Pulmonary artery endothelial cell (primary cell): ENCODE data around the gene ADCY1. TPM values are rescaled to one million over a fixed set of nuclear protein-coding genes. Genes with fewer than 3 reads are reported as not detected.

Source experiments
- DNase-seq: peaks from one replicate; pipeline ENCODE4 v3.0.0-alpha.2; 2011; ENCODE audit warnings: low read depth, low spot score
- total RNA-seq: library from RNA; depleted of rRNA; stranded (reverse); fragments of >200 nt; gene quantifications from 2 replicates; pipeline ENCODE4 v1.2.3, GENCODE V29; 2014

Gene ADCY1
- total RNA-seq, 1 donor from 2014 or later = 0.26 TPM

DNA sequence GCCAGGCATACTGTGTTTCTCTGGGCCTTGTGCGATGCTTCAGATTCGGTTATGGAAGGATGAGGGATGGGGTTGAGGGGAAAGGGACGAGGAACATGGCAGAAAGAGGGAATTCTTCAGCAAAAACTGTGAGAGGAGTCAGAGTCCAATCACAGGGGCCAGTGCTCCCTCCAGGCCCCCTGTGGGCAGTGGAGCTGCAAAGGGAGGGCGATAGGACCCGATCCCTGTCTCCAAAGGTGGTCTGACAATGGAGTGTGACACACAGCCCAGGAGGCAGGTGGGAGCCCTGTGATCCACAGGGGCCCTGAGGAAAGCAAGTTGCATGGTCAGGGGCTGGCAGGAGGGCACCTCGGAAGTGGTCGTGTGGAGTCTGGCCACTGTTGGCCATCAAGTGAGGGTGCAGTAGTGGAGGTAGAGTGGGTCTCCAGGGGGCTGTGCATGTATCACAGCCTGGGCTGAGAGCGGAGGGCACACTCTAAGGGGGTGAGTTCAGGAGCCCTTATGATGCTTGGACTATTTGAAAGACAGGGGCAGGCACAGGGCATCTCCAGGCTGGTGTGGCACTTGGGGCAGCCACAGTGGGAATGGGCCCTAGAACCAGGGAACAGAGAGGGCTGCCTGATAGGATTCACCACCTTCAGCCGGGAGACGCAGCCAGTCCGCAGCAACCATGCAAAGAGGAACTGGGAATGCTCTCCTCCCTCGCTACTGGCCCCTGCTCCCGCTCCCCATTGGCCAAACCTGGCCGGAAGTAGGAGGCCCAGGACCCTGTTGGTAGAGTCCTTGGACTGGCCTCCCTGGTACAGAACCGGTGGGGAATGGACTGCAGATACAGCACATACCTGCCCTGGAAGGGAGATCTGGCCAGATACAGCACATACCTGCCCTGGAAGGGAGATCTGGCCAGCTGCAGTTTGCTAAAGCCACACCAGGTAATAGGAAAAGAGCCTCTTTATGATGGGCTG is 115.9 kb downstream of the ADCY1 start:
- no peak for DNase-seq

DNA sequence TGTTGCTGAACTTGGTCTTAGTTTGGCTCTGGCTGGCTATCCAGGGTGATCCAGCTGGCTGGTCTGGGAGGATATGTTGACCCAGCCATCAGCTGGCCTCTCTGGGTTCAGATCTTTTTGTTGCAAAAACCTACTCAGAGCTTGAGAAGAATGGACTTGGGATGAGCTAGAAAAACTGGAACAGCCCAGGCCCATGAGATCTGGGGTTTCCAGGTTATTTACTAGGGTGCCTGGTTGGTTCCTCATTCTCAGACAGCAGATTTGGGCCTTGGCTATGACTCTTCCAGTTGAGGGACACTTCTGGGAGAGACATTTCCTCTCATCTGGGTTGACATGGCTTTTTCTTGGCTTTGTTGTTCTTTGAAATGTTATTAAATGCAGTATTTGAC is 116.6 kb downstream of the ADCY1 start:
- no peak for DNase-seq

DNA sequence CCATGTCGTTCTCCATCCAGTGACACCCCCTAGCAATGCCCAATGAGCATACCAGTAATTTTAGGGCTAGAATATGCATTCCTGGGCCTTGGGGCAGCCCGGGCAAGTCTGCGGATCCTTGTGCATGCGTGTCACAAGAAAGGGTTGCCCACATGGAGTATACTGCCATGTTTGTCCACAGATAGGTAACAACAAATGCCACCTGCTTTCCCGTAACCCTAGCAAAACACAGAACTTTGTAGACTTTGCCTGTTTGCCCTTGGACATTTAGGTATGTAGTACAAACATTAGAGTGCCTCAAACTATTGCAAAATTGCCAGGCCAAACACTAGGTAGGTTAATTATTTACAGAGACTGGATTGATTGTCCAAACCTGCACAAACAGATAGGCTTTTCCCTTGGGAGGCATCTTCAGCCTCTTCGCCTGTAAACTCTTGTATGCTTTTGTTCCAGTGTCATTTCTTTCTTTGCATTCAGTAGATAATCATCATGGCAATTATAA is 117.0 kb downstream of the ADCY1 start:
- DNase-seq = no peak

DNA sequence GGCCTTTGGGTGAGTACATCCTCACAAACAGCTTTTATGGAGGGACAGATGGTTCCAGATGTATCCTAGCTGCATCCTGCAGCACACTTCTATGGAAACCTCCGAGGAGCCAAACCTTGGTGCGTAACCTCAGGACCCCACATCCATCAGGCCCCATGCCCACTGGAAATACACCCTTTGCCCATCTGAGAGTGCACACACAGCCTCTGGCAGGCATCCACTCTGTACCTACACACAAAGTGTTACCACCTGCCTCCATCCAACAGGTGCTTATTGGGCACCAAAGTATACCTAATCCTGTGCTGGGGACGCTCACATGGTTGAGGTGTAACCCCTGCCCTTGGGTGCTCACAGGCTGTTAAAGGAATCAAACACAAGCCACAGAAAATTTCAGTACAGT is 117.9 kb downstream of the ADCY1 start:
- DNase-seq = no peak

DNA sequence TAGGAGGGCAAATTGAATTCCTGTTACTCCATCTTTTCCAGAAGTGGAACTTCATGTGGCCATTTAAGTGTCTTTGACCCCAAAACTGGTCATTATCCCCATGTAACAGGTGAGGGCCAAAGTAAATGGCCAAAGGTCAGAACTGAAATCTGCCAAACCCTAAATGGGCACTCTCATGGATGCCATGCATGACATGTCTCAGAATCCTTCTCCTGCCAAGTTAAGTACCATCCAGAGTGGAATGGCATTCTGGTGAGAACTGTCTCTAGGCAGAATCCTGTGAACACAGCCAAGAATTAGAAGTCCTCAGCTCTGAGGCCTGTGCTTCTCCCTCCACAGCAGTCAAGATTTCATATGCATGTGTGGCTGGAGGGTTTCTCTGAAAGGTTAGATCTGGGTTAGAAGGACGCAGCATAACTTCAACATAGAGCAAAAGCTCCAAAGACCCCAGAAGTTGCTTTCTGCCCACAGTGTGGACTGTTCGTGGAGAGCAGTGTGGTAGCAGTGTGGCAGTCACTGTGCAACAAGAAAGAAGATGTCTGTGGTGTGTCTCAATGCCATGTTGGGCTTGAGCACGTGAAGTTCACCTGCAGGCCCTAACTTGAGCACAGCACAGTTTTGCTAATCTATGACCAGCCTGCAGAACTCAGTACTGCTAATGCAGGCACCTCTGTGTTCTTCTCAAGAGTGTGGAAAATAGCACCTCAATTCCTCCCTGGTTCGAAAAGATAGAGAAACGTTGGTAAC is 121.3 kb downstream of the ADCY1 start:
- no peak for DNase-seq

DNA sequence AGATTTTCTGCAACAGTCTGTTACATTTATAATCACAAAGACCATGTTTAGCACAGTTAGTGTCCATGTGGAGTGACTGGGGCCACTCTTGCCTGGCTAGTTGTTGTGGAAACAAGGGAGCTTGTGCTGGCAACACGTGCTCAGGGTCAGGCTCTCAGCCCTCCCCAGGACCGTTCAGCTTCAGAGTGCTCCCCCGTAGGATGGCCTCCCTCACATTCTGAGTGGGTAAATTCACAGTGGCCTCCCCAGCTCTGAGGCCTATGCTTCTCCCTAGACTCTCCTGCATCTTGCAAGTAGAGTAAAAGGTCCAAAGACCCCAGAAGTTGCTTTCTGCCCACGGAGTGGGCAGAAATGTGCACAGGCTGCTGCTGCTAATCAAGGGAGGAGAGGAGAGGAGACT is 122.3 kb downstream of the ADCY1 start:
- no peak for DNase-seq

DNA sequence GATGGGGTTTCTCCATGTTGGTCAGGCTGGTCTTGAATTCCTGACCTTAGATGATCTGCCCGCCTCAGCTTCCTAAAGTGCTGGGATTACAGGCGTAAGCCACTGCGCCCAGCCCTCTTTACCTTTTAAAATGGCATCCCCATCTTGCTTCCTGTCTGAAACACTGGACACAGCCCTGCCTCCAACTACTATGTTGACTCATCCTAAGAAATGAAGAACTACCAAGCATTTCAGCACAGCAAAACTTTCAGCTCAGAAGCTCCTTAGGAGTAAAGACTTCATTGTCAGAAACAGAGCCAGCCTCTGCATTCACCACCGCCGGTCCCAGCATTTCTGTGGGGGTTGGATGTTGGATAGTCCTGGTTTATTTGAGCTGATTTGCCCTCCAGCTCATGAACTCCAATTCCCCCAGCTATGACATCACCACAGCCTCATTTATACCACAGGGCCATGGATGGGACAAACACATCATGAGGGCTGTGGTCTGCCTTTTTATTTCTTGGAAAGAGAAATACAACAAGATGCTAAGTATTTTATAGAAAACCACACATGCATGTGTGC is 123.5 kb downstream of the ADCY1 start:
- DNase-seq = no peak

DNA sequence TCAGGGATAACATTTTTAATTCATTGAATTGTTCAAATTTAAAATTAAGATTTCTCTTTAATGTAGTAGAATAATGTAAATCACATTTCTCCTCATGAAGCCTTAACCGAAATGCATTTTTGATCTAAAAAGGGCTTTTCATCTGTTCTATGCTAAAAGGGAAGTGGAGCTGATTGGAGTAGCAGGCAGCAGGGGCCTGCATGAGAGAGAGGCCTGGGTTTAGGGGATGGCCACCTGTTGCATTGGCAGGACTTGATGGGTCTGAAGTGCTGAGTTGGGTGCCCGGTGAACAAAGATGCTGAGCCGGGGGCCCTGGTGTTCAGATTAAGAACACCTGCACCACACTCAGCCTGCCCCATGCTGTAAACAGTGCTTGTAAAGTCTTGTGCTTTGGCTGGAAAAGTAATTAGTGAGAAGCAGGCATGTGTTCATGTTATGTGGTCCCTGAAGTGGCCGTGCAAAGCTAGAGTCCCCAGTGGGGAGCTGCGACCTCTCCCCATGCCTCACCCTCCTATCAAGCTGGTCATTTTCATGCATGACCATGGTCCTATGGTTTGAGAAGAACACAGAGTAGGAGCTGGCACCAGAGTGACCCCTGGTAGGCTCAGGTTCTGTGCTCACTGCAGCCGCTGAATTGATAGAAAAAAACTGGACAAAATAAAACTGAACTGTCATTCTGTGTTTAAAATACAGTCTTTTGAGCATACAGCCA is 124.3 kb downstream of the ADCY1 start:
- no peak for DNase-seq

DNA sequence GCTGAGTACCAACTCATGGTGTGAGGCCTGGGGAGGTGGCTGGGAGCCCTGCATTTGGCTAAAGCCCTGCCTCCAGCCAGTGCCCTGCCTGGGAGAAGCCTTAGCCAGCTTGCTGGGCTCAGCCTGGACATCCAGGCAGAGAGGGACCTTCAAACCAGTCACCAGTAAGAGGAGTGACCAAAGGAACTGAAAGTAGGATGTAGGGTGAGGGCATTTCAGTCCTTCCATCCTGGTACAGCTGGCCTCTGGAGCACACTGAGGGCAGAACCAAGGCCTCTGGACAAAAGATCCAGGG is 124.8 kb downstream of the ADCY1 start:
- DNase-seq = no peak

DNA sequence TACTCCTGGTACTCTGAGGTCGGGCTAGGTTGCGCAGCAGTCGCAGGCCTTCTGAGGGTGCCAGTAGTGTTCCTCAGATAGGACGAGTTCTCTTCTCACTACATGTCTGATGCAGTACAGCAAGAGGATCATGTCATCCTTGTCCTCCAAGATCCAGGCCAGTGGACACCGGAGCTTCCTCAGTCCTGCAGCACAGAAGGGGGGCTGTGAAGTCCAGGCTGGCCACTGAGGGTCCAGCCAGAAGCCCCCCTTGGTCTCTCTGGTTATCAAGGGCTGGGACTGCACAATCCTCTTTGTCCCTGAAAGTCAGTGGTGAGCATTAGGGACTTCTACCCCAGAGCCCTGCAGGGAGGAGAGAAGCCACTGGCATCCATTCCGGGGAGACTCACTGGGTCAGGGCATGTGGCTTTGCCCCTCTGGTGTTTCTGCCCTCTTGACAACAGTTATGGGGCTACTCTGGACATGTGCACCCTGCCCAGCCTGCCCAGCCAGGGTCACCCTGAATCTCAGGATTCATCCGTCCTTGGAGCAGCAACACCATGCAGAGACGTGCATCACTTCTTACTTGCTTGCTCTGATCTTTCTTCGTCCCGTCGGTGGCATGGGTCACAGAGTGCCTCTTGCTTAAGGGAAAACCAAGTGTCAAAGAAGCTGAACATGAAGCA is 125.7 kb downstream of the ADCY1 start:
- DNase-seq = no peak

DNA sequence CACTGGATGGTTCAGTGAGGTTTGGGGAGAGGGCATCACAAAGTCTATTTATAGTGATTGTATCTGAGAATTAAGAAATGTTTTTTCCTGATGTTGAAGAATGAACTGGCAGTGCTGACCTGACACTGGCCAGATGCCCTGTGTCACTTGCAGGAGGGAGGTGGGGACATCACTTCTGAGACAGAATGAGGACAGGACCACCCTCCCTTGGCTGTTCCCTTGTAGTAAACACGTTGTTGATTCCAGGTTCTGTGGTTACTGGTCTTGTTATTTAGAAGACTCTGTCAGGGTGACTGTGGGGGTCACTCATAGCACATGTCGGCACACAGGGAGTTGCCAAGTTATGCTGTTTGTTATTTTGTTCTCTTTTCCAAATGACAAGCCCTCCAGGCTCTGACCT is 126.4 kb downstream of the ADCY1 start:
- DNase-seq = no peak

DNA sequence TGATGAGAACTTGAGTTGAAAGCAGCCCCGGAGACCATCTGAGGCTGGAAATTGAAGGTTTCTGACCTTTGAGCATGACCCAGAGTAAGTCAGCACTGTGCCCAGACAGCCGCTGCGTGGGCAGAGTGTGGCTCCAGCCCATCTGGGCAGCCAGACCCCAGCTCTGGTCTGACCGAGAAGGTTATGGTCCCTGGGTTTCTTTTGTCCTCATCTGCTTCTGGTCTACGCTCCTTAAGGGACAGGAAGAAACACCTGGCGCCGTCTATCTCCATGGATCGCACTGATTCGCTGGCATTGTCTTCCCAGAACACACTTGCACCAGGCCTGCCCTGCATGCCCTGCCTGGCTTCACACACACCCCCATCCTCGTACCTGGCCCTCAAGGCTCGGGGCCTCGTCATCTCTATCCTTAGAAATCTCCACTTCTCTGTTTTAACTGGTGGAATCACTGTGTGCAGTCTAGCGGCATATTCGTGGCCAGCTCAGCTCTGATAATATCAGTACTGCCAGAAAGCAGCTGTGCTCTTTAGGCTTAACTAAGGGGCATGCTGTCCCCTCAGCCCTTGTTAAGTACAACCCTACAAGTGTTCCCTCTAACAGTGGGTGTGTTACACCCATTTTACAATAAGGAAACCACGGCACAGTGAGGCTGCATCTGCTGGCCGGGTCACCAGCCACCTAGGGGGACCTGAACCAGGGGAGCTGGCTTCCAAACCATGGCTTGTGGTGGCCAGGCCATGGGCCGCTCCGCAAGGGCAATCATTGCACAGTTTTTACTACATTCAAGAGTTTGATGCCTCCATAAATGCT is 127.7 kb downstream of the ADCY1 start:
- DNase-seq = no peak

DNA sequence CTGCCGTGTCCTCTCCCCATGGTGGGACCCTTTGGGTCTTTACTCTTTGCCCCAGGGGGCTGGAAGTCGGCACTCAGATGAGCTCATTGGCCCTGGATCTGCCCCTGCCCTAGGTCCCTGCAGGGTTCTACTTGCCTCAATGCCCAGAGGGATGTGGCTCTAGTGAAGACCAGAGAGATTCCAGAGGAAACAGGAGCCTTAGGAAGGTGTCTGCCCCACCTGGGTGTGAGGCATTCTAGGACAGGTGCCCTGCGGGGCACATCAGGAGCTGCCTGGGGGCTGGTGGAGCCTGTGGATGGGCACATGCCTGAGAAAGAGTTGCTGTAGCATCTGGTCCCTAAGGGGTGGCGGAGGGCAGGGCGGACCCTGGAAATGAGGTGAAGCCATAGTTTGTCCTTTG is 128.6 kb downstream of the ADCY1 start:
- no peak for DNase-seq

DNA sequence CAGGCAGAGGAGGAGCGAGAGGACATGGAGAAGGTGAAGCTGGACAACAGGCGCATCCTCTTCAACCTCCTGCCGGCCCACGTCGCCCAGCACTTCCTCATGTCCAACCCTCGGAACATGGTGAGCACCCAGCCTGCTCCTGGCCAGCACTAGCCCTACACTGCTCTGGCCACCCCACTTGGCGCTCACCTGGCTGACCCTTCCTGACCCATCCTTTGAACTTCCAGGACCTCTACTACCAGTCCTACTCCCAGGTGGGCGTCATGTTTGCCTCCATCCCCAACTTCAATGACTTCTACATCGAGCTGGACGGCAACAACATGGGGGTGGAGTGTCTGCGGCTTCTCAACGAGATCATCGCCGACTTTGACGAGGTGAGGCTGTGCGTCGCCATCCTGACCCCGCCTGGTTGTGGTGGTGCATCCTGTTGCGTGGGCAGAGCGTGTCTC is 129.2 kb downstream of the ADCY1 start:
- DNase-seq = no peak

DNA sequence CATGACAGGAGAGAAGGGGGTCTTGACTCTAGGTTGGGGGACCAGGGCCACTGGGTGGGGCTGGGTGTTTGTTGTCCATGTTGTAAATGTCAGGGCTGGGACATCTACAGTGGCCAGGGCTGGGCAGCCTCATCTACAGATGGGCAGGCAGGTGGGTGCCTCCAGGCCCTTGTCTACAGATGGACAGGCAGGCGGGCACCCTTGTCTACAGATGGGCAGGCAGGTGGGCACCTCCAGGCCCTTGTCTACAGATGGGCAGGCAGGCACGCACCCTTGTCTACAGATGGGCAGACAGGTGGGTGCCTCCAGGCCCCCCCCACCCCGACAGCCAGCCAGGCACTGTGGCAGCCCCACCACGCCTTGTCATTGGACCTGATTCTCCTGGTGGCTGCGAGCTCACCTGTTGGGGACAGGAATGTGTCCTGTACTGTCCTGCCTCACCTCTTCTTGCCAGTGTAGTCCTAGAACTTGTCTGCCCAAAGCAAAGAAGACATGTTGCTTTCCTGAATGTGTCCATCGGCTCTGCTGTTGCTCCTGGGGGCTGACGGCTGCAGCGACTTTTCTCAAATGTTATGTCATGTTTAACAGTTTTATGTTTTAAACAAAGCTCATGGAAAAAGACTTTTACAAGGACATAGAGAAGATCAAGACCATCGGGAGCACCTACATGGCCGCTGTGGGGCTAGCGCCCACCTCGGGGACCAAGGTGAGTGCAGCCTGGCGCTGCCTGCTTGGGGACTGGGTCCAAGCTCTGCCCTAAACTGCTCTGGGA is 129.9 kb downstream of the ADCY1 start:
- no peak for DNase-seq

DNA sequence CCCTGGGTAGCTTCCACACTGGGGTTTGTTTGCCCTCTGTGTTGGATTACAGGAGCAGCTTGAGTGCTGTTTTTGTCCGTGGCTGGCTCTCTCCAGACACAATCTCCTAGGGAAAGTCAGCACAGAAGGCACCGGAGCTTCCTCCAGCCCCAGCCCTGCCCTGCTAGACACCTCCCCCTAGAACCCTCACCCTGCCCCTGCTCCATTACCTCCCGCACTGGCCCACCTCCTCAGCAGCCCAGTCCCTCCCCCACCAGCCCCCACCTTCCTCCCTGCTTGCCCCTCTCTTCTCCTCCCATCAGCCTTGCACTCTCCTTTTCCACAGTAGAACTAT is 130.5 kb downstream of the ADCY1 start:
- no peak for DNase-seq

DNA sequence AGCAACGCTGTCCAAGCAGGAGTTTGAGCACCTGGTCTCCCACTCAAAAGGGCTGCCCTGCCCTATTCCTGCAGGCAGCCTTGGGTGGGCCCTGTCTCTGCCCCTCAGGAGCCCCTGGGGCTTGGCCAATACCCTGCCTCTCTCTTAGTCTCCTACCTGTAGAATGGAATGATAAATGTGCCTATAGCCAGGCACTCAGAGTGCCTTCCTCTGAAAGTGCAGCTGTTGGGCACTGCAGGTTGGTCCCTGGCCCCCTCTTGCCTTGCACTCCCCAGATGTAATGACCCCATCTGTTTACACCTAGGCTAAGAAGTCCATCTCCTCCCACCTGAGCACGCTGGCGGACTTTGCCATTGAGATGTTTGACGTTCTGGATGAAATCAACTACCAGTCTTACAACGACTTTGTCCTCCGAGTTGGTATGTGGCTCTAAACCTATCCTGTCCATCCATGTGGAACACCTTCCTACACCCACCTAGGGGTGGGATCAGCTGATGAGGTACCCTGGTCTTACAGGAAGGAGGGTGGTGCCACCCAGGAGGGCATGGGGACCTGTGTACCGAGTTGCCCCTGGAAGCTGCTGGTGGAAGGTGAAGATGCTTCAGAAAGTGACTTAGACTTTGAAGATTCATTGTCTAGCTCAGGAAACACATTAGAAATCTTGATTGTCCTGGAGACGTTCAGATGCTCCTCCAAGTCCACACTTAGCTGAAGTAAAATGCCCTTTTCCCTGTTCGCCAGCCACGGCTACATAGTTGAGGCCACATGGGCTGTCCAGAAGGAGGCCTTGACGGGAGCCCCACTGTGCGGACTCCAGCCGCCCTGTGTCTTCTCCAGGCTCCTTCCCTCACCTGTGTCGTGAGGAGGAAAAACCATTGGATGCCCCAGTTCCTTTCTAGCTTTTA is 134.1 kb downstream of the ADCY1 start:
- DNase-seq = no peak
